OCI-LY7 (cell line): ENCODE results near the gene PKP1. TPM values are rescaled to one million over a fixed set of nuclear protein-coding genes. Genes with fewer than 3 reads are reported as not detected.

Experiments
- BruUV-seq: library from RNA; stranded (reverse); fragments of 400-500 nt; replicated peaks from 2 replicates; lab custom pipeline; 2021; lab: Mats Ljungman, UMichigan
- CTCF ChIA-PET: fragments of 300-600 bp; sonication (Branson Sonifier 250); formaldehyde crosslinking; loops from one replicate; lab custom pipeline; 2022; ENCODE audit warnings: antibody characterized with exemption; ENCODE audit not compliant: unreplicated experiment; lab: Charles Lee
- POLR2A ChIA-PET: fragments of 300-600 bp; sonication (Branson Sonifier 250); formaldehyde crosslinking; loops from one replicate; lab custom pipeline; 2022; ENCODE audit warnings: antibody characterized with exemption; lab: Charles Lee
- DNase-seq: peaks from one replicate; pipeline ENCODE4 v3.0.0-alpha.2; 2015; ENCODE audit warnings: low spot score
- H2AFZ ChIP-seq: fragments of 200-600 bp; sonication (generic), shearing (Covaris generic); 2 replicates; pipeline ENCODE4 v1.6.1; 2014; ENCODE audit warnings: mild to moderate bottlenecking, antibody characterized with exemption, low read length, moderate library complexity
- H3K27ac ChIP-seq: fragments of 200-600 bp; sonication (generic); 2 replicates; pipeline ENCODE4 v1.5.1; 2014; ENCODE audit warnings: mixed run types, low read depth, mild to moderate bottlenecking, moderate library complexity, low read length, inconsistent platforms; ENCODE audit not compliant: poor library complexity, severe bottlenecking
- H3K36me3 ChIP-seq: fragments of 200-600 bp; sonication (generic); 2 replicates; pipeline ENCODE4 v1.6.1; 2014; ENCODE audit warnings: mild to moderate bottlenecking, antibody characterized with exemption, low read length, moderate library complexity, mixed read lengths; ENCODE audit not compliant: insufficient read depth
- H3K4me1 ChIP-seq: fragments of 200-600 bp; sonication (generic); 2 replicates; pipeline ENCODE4 v1.5.1; 2014; ENCODE audit warnings: mild to moderate bottlenecking, low read length; ENCODE audit not compliant: insufficient read depth, poor library complexity, severe bottlenecking
- H3K4me2 ChIP-seq: fragments of 200-600 bp; sonication (generic); 2 replicates; pipeline ENCODE4 v1.6.1; 2014; ENCODE audit warnings: mild to moderate bottlenecking, low read length
- H3K4me3 ChIP-seq: fragments of 200-600 bp; sonication (generic); 2 replicates; pipeline ENCODE4 v1.5.1; 2014; ENCODE audit warnings: mild to moderate bottlenecking, low read depth, low read length; ENCODE audit not compliant: poor library complexity, severe bottlenecking
- H3K79me2 ChIP-seq: fragments of 200-600 bp; sonication (generic); 2 replicates; pipeline ENCODE4 v1.6.1; 2016; ENCODE audit warnings: low read depth, mild to moderate bottlenecking, low read length, moderate library complexity, mixed read lengths; ENCODE audit not compliant: insufficient read depth
- H3K9me2 ChIP-seq: fragments of 200-600 bp; sonication (generic); 2 replicates; pipeline ENCODE4 v1.6.1; 2016; ENCODE audit warnings: mild to moderate bottlenecking, low read length, mixed read lengths; ENCODE audit not compliant: insufficient read depth
- H3K9me3 ChIP-seq: fragments of 200-600 bp; sonication (generic); 2 replicates; pipeline ENCODE4 v1.6.1; 2014; ENCODE audit warnings: mild to moderate bottlenecking, mixed run types, low read length, mixed read lengths
- H4K20me1 ChIP-seq: fragments of 200-600 bp; sonication (generic); 2 replicates; pipeline ENCODE4 v1.6.1; 2014; ENCODE audit warnings: mild to moderate bottlenecking, antibody characterized with exemption, low read length, moderate library complexity, mixed read lengths; ENCODE audit not compliant: insufficient read depth
- CTCF ChIP-seq: fragments of 200-600 bp; sonication (generic); conservative IDR thresholded peaks from 2 replicates; pipeline ENCODE4 v1.5.1; 2014; ENCODE audit warnings: mild to moderate bottlenecking, antibody characterized with exemption, low read length, moderate library complexity, mixed read lengths
- EZH2phosphoT487 ChIP-seq: fragments of 200-600 bp; sonication (generic); IDR thresholded peaks from 2 replicates; pipeline ENCODE4 v1.6.1; 2018; ENCODE audit warnings: low read depth, borderline replicate concordance, mild to moderate bottlenecking, mixed run types, antibody characterized with exemption, low read length, moderate library complexity, mixed read lengths
- intact Hi-C: fragments of 100-400 bp; cut with micrococcal nuclease; formaldehyde crosslinking; loops from one replicate; pipeline ENCODE4 v1.10.0; 2022; ENCODE audit not compliant: unreplicated experiment
- total RNA-seq, 2 experiments: library from RNA; depleted of rRNA in 1 of 2; stranded (reverse); fragments of >200 nt in 1 of 2; shearing (Covaris generic) in 1 of 2; gene quantifications; 2 replicates each; pipeline ENCODE4 v1.2.3, GENCODE V29; 2014 to 2022

PKP1 gene
- total RNA-seq, 2 experiments from 2014 or later, result not detected

- BruUV-seq, result no TSS peak
- no peak overlapping the region for H2AFZ ChIP-seq
- H3K4me2 ChIP-seq, result no peak overlapping the region
- H3K9me3 ChIP-seq, result no peaks in the 10 kb centered on the region
- ChIA-PET POLR2A (no interaction called here), CTCF (no interaction called here)
- TF ChIP-seq CTCF (no peak), EZH2phosphoT487 (no peak)
- intact Hi-C loops, result no loop called here
- no peaks in the 10 kb centered on the region for H4K20me1 ChIP-seq
- H3K36me3 ChIP-seq, result no peaks in the 10 kb centered on the region
- H3K9me2 ChIP-seq, result no peaks in the 10 kb centered on the region
- H3K4me3 ChIP-seq, result no peak overlapping the region
- H3K79me2 ChIP-seq, result no peaks in the 10 kb centered on the region
- no peak for DNase-seq
- H3K4me1 ChIP-seq, result no peaks in the 10 kb centered on the region
- H3K27ac ChIP-seq, result no peak overlapping the region
Measured at GRCh38 chr1:201288007-201288406, 4.7 kb downstream of the PKP1 start.

GRCh38 chr1:201288765-201289164 lies 5.5 kb downstream of the PKP1 start:
- DNase-seq, result no peak
- TF ChIP-seq EZH2phosphoT487, result no peak
- TF ChIP-seq CTCF, result no peak
- no peaks in the 10 kb centered on the region for H3K9me2 ChIP-seq
- H3K4me2 ChIP-seq, result no peak overlapping the region
- H2AFZ ChIP-seq, result no peak overlapping the region
- no peak overlapping the region for H3K27ac ChIP-seq
- POLR2A ChIA-PET, result interaction anchor here (1.0 kb wide), 1 partner anchor 11 kb away, joined by 3 read pairs; no protein-coding TSS in a partner anchor
- H3K79me2 ChIP-seq, result no peaks in the 10 kb centered on the region
- H3K36me3 ChIP-seq, result no peaks in the 10 kb centered on the region
- no peaks in the 10 kb centered on the region for H3K4me1 ChIP-seq
- H3K9me3 ChIP-seq, result no peaks in the 10 kb centered on the region
- no peaks in the 10 kb centered on the region for H4K20me1 ChIP-seq
- BruUV-seq, result no TSS peak
- no peak overlapping the region for H3K4me3 ChIP-seq
- CTCF ChIA-PET, result no interaction called here
- intact Hi-C loops, result no loop called here

- DNase-seq, result no peak
- ChIA-PET CTCF (no interaction called here), POLR2A (no interaction called here)
- H3K4me1 ChIP-seq, result no peaks in the 10 kb centered on the region
- no peaks in the 10 kb centered on the region for H3K9me2 ChIP-seq
- H3K9me3 ChIP-seq, result no peaks in the 10 kb centered on the region
- H3K79me2 ChIP-seq, result no peaks in the 10 kb centered on the region
- H4K20me1 ChIP-seq, result no peaks in the 10 kb centered on the region
- H3K36me3 ChIP-seq, result no peaks in the 10 kb centered on the region
- no peak overlapping the region for H3K27ac ChIP-seq
- no peak overlapping the region for H3K4me2 ChIP-seq
- TF ChIP-seq CTCF (no peak), EZH2phosphoT487 (no peak)
- H3K4me3 ChIP-seq, result no peak overlapping the region
- H2AFZ ChIP-seq, result no peak overlapping the region
- BruUV-seq, result no TSS peak
- intact Hi-C loops, result no loop called here
Measured at GRCh38 chr1:201290551-201290950, 7.2 kb downstream of the PKP1 start.
